OCI-LY3 (cell line): ENCODE data around the gene SCO2.
"Not testable (repeated sequence)": the region's sequence is repeated elsewhere in the genome, so short reads cannot be mapped to it uniquely, and the experiment has no call there.

Experiments used
- H2AFZ ChIP-seq: fragments of 200-600, 300-600 bp; shearing (Covaris generic); 2 replicates; pipeline ENCODE4 v1.6.0; 2014; ENCODE audit warnings: antibody characterized with exemption, low read depth, low read length
- H3K27ac ChIP-seq: fragments of 200-600, 300-600 bp; sonication (generic); 2 replicates; pipeline ENCODE4 v1.5.1; 2014; ENCODE audit warnings: mild to moderate bottlenecking, low read length, moderate library complexity, mixed read lengths
- H3K27me3 ChIP-seq: fragments of 200-600, 300-600 bp; sonication (generic); 2 replicates; pipeline ENCODE4 v1.6.1; 2014; ENCODE audit warnings: low read depth, low read length, mixed read lengths
- H3K36me3 ChIP-seq: fragments of 200-600, 300-600 bp; sonication (generic); replicated peaks from 2 replicates; pipeline ENCODE3; 2014; ENCODE audit warnings: low read depth, low read length, mixed read lengths
- H3K4me1 ChIP-seq: fragments of 300-600, 200-600 bp; sonication (generic); 2 replicates; pipeline ENCODE4 v1.6.1; 2014; ENCODE audit warnings: low read length, mixed read lengths
- H3K4me2 ChIP-seq: fragments of 200-600, 300-600 bp; sonication (generic); 2 replicates; pipeline ENCODE4 v1.6.1; 2014; ENCODE audit warnings: low read length, mixed read lengths
- H3K4me3 ChIP-seq: fragments of 300-600, 200-600 bp; sonication (generic); 2 replicates; pipeline ENCODE4 v1.5.1; 2014; ENCODE audit warnings: antibody characterized with exemption, mild to moderate bottlenecking, low read length, moderate library complexity
- H3K79me2 ChIP-seq: fragments of 300-600, 200-600 bp; shearing (Covaris generic); 2 replicates; pipeline ENCODE4 v1.6.1; 2014; ENCODE audit warnings: mild to moderate bottlenecking, low read length, mixed read lengths
- H3K9ac ChIP-seq: fragments of 300-600, 200-600 bp; shearing (Covaris generic); 2 replicates; pipeline ENCODE4 v1.6.0; 2014; ENCODE audit warnings: mild to moderate bottlenecking, low read length, moderate library complexity
- H3K9me3 ChIP-seq: fragments of 200-600, 300-600 bp; shearing (Covaris generic); 2 replicates; pipeline ENCODE4 v1.6.1; 2014; ENCODE audit warnings: low read length, mixed read lengths; ENCODE audit not compliant: insufficient read depth
- H4K20me1 ChIP-seq: fragments of 200-600, 300-600 bp; sonication (generic); 2 replicates; pipeline ENCODE4 v1.6.1; 2016; ENCODE audit warnings: low read length, mixed read lengths; ENCODE audit not compliant: insufficient read depth
- CTCF ChIP-seq: fragments of 200-600, 300-600 bp; sonication (generic); IDR thresholded peaks from 2 replicates; pipeline ENCODE4 v1.5.1; 2014; ENCODE audit warnings: antibody characterized with exemption, low read length, low read depth
- EZH2phosphoT487 ChIP-seq: fragments of 200-600 bp; shearing (Covaris generic); IDR thresholded peaks from 2 replicates; pipeline ENCODE4 v1.6.1; 2018; ENCODE audit warnings: antibody characterized with exemption, mixed run types, low read depth

SCO2 gene

GRCh38 chr22:50536226-50536625 is 10.8 kb upstream of the SCO2 start:
- H3K9ac ChIP-seq: no peak overlapping the region
- TF ChIP-seq EZH2phosphoT487 (no peak), CTCF (no peak)
- H4K20me1 ChIP-seq: no peaks in the 10 kb centered on the region
- H3K36me3 ChIP-seq: peaks cover 3% of the 10 kb centered on the region
- H3K27me3 ChIP-seq: no peaks in the 10 kb centered on the region
- H3K4me1 ChIP-seq: peaks cover 71% of the 10 kb centered on the region
- H2AFZ ChIP-seq: no peak overlapping the region
- no peak overlapping the region for H3K27ac ChIP-seq
- H3K4me3 ChIP-seq: no peak overlapping the region
- no peaks in the 10 kb centered on the region for H3K79me2 ChIP-seq
- no peaks in the 10 kb centered on the region for H3K9me3 ChIP-seq
- no peak overlapping the region for H3K4me2 ChIP-seq

- peak overlapping the region; percentile 50; the same call in 1 of the 2 replicates for H3K9ac ChIP-seq
- H3K9me3 ChIP-seq: no peaks in the 10 kb centered on the region
- peak overlapping the region; percentile 58 for H3K4me3 ChIP-seq
- no peaks in the 10 kb centered on the region for H3K79me2 ChIP-seq
- H4K20me1 ChIP-seq: no peaks in the 10 kb centered on the region
- no peaks in the 10 kb centered on the region for H3K27me3 ChIP-seq
- peak overlapping the region; percentile 50 for H3K4me2 ChIP-seq
- H3K27ac ChIP-seq: peak overlapping the region; percentile 59; the same call in 1 of the 2 replicates
- H3K36me3 ChIP-seq: peaks cover 3% of the 10 kb centered on the region
- TF ChIP-seq EZH2phosphoT487: no peak
- H2AFZ ChIP-seq: no peak overlapping the region
- H3K4me1 ChIP-seq: peaks cover 63% of the 10 kb centered on the region
These were observed 9.7 kb upstream of the SCO2 start for GRCh38 chr22:50535113-50535512.

- H3K27me3 ChIP-seq, H3K9me3 ChIP-seq, H3K79me2 ChIP-seq, H2AFZ ChIP-seq, H3K36me3 ChIP-seq, H4K20me1 ChIP-seq: not testable (repeated sequence)
- H3K4me1 ChIP-seq: peaks cover 56% of the 10 kb centered on the region
- H3K4me3 ChIP-seq: peak overlapping the region; percentile 60
- H3K9ac ChIP-seq: peak overlapping the region; percentile 60
- peak overlapping the region; percentile 80 for H3K27ac ChIP-seq
- peak overlapping the region; percentile 79 for H3K4me2 ChIP-seq
These were observed 8.7 kb upstream of the SCO2 start for GRCh38 chr22:50533856-50534711.

- peak overlapping the region; percentile 80 for H3K27ac ChIP-seq
- peak overlapping the region; percentile 98 for H3K4me3 ChIP-seq
These were observed 7.7 kb upstream of the SCO2 start for GRCh38 chr22:50532824-50533796.

More at GRCh38 chr22:50532824-50533796, 7.7 kb upstream of the SCO2 start:
- no peaks in the 10 kb centered on the region for H3K36me3 ChIP-seq
- no peaks in the 10 kb centered on the region for H4K20me1 ChIP-seq
- no peaks in the 10 kb centered on the region for H3K9me3 ChIP-seq
- H2AFZ ChIP-seq: no peak overlapping the region
- no peaks in the 10 kb centered on the region for H3K27me3 ChIP-seq
- H3K4me2 ChIP-seq: peak overlapping the region; percentile 95
- TF ChIP-seq CTCF (no peak), EZH2phosphoT487 (no peak)
- H3K9ac ChIP-seq: peak overlapping the region; percentile 99
- H3K79me2 ChIP-seq: no peaks in the 10 kb centered on the region
- H3K4me1 ChIP-seq: peaks cover 47% of the 10 kb centered on the region
